ENCODE data around the gene SLC12A9.

GRCh38 chr7:100827330-100828226 is 24.9 kb upstream of the SLC12A9 start, which contains the start of gene EPHB4:
- peak; percentile 98 for TF ChIP-seq CTCF (tag by site-specific recombination; IDR thresholded peaks at IDR 0.05)
- TF ChIP-seq TCF7L2 (IDR thresholded peaks at IDR 0.05; ENCODE audit: borderline replicate concordance, low read depth, low read length) = peak; percentile 16; the same call in 1 of the 2 replicates
- TF ChIP-seq REPIN1 (tag by site-specific recombination; IDR thresholded peaks at IDR 0.05; ENCODE audit: low read depth) = no peak
- no peak for TF ChIP-seq ZNF658 (tag by site-specific recombination; IDR thresholded peaks at IDR 0.05)
- no peak for TF ChIP-seq ZNF558 (tag by site-specific recombination; IDR thresholded peaks at IDR 0.05)
- TF ChIP-seq, protein P1, sequence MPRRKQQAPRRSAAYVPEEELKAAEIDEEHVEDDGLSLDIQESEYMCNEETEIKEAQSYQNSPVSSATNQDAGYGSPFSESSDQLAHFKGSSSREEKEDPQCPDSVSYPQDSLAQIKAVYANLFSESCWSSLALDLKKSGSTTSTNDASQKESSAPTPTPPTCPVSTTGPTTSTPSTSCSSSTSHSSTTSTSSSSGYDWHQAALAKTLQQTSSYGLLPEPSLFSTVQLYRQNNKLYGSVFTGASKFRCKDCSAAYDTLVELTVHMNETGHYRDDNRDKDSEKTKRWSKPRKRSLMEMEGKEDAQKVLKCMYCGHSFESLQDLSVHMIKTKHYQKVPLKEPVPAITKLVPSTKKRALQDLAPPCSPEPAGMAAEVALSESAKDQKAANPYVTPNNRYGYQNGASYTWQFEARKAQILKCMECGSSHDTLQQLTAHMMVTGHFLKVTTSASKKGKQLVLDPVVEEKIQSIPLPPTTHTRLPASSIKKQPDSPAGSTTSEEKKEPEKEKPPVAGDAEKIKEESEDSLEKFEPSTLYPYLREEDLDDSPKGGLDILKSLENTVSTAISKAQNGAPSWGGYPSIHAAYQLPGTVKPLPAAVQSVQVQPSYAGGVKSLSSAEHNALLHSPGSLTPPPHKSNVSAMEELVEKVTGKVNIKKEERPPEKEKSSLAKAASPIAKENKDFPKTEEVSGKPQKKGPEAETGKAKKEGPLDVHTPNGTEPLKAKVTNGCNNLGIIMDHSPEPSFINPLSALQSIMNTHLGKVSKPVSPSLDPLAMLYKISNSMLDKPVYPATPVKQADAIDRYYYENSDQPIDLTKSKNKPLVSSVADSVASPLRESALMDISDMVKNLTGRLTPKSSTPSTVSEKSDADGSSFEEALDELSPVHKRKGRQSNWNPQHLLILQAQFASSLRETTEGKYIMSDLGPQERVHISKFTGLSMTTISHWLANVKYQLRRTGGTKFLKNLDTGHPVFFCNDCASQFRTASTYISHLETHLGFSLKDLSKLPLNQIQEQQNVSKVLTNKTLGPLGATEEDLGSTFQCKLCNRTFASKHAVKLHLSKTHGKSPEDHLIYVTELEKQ (tag by site-specific recombination; IDR thresholded peaks at IDR 0.05; ENCODE audit: borderline replicate concordance) = no peak
- TF ChIP-seq ZNF311 (tag by site-specific recombination; IDR thresholded peaks at IDR 0.05; ENCODE audit: borderline replicate concordance) = no peak
- TF ChIP-seq ZBTB7A (tag by site-specific recombination; IDR thresholded peaks at IDR 0.05; ENCODE audit: low read depth) = peak; percentile 80; the same call in 1 of the 2 replicates
- peak; percentile 92 for TF ChIP-seq ZNF76 (tag by site-specific recombination; IDR thresholded peaks at IDR 0.05; ENCODE audit: borderline replicate concordance, low read depth)
- TF ChIP-seq, protein P2, sequence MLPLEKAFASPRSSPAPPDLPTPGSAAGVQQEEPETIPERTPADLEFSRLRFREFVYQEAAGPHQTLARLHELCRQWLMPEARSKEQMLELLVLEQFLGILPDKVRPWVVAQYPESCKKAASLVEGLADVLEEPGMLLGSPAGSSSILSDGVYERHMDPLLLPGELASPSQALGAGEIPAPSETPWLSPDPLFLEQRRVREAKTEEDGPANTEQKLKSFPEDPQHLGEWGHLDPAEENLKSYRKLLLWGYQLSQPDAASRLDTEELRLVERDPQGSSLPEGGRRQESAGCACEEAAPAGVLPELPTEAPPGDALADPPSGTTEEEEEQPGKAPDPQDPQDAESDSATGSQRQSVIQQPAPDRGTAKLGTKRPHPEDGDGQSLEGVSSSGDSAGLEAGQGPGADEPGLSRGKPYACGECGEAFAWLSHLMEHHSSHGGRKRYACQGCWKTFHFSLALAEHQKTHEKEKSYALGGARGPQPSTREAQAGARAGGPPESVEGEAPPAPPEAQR (tag by site-specific recombination; IDR thresholded peaks at IDR 0.05) = no peak
- peak; percentile 71; the same call in 1 of the 2 replicates for TF ChIP-seq ZSCAN30 (tag by site-specific recombination; IDR thresholded peaks at IDR 0.05)
